Hypothalamus (tissue), 51 donors: Measurements from ENCODE around the gene CTIF.

Experiments
- DNase-seq, 51 donors: peaks; one replicate each; lab custom pipeline; 2025; lab: John Stamatoyannopoulos, UW

Gene CTIF

GRCh38 chr18:48847807-48848486 lies 309.1 kb downstream of the CTIF start:
- no peak for DNase-seq

GRCh38 chr18:48848641-48849143 lies 309.9 kb downstream of the CTIF start:
- DNase-seq: no peak

GRCh38 chr18:48850822-48851598 lies 312.2 kb downstream of the CTIF start:
- DNase-seq: no peak

- peak in 29 of 51 donors; percentile 7 to 75 (median 41) for DNase-seq
These were observed 312.7 kb downstream of the CTIF start for GRCh38 chr18:48851599-48851960.

- DNase-seq: no peak
These were observed 313.5 kb downstream of the CTIF start for GRCh38 chr18:48852292-48852691.

GRCh38 chr18:48852794-48853193 lies 314.0 kb downstream of the CTIF start:
- no peak for DNase-seq

GRCh38 chr18:48853588-48853987 lies 314.8 kb downstream of the CTIF start:
- DNase-seq: no peak

- no peak for DNase-seq
These were observed 315.9 kb downstream of the CTIF start for GRCh38 chr18:48854780-48855179.

- DNase-seq: no peak
These were observed 316.9 kb downstream of the CTIF start for GRCh38 chr18:48855422-48856377.

- no peak for DNase-seq
These were observed 318.3 kb downstream of the CTIF start for GRCh38 chr18:48857023-48857694.

GRCh38 chr18:48858676-48859075 lies 319.8 kb downstream of the CTIF start:
- no peak for DNase-seq

- peak in 49 of 51 donors; percentile 25 to 95 (median 79) for DNase-seq
These were observed 320.8 kb downstream of the CTIF start for GRCh38 chr18:48859311-48860268.

GRCh38 chr18:48860269-48861180 lies 321.7 kb downstream of the CTIF start:
- peak in 2 of 51 donors; percentile 50 to 84 for DNase-seq

GRCh38 chr18:48861181-48861708 lies 322.4 kb downstream of the CTIF start:
- DNase-seq: no peak

- peak in 6 of 51 donors; percentile 18 to 58 (median 30) for DNase-seq
These were observed 323.3 kb downstream of the CTIF start for GRCh38 chr18:48862132-48862531.

GRCh38 chr18:48862678-48863270 lies 323.9 kb downstream of the CTIF start:
- DNase-seq: peak in 6 of 51 donors; percentile 17 to 44 (median 32)

- no peak for DNase-seq
These were observed 324.7 kb downstream of the CTIF start for GRCh38 chr18:48863432-48864065.
